NOMO-1 (cell line): ENCODE data around the gene VAMP4.

Experiments
- DNase-seq, 2 experiments: peaks; one replicate each; lab custom pipeline; 2025; ENCODE audit not compliant: unreplicated experiment in 2 of 2; lab: John Stamatoyannopoulos, UW

Gene VAMP4

DNA sequence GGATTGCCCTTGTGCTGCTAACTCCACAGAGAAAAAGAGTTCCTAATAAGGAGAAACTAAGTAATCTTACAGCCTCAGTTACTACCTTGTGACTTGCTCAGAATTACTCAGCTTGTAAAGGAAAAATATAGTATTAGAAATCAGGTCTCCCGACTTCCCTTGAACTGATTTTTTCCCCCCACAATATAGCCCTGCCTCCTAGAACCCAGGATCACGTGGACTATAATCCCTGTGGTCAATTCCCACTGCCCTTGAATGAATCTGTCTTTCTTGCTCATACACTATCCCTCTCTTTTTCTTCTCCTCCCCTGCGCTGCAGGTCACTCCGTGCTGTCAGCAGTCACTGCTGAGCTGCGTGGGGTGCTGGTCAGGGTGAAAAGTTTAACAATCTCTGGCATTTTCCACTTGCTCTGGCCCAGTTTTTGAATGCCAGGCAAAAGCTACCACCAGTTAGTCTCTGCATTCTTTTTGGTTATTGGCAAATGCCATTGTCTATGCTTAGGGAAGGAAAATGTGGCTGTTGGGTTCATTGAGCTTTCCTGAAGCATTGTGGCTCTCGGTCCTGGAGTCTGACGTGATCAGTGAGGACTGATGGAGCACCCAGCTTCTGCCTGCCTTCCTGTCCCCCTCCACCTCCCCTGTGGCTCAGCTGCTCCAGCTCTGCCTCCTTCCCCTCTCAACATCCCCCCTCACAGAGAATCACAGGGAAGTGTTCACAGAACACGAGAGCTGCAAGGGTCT lies 87.5 kb downstream of the VAMP4 start:
- no peak for DNase-seq

- DNase-seq: no peak
These were observed 88.1 kb downstream of the VAMP4 start for GRCh38 chr1:171653796-171654195.

DNA sequence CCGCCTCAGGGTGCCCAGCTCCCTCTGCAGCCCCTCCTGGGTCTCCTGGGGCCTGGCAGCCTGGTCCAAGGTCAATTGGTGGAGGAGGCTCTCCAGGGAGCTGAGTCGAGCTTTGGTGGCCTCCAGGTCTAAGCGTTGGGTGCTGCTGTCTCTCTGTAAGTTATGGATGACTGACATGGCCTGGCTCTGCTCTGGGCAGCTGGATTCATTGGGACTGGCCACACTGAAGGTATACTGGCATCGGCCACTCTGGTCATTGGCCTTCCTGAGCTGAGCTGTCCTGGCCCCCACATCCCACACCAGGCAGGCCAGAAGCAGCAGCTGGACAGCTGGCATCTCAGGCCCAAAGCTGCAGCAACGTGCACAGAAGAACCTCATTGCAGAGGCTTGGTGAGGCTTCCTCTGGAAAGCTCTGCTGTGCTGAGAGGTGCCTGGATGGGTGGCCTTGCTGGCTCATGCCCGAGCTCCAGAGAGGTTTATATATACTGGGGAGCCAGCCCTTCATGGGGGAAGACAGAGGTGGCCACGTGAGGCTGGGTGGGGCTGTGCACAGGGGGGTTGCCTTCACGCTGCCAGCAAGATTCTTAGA lies 89.5 kb downstream of the VAMP4 start, which contains the start of gene MYOC:
Gene MYOC, minus strand, starts transcription at position 455 of the 589 bp plus-strand sequence. Its CDS starts 77 bp downstream, at position 378.
- DNase-seq: no peak
